Measurements from ENCODE around the gene SYNRG. TPM values are rescaled to one million over a fixed set of nuclear protein-coding genes. Genes with fewer than 3 reads are reported as not detected.
A peak's percentile ranks its signal among the peaks of the same experiment; 100 is the strongest.

SYNRG gene
- total RNA-seq, 1 experiment from 2014 or later, result 40.5 TPM

DNA sequence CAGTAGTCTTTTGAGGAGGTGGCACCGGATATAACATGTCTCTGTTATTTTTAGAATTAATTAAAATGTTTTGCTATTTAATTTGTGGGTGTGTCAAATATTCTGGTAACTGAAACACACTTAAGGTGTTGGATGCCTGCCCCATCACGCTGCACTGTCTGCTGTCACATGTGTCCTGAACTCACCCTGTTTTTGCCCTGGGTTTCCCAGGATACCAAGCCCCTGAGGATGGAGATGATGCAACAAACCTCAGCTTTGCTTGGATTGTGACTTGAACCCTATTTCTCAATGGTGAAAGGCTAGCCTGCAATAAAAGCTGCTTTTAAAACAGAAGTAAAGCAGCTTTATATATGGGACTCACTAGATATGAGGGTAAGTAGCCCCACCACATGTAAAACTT lies 131.0 kb downstream of the SYNRG start:
- H3K9me3 ChIP-seq, result no peaks in the 10 kb centered on the region
- H3K36me3 Mint-ChIP-seq (ENCODE audit: insufficient read depth, unreplicated experiment), result peaks cover 50% of the 10 kb centered on the region
- no peak overlapping the region for H3K4me3 ChIP-seq (ENCODE audit: low read depth, low read length)
- peaks cover 32% of the 10 kb centered on the region for H3K4me1 ChIP-seq
- no peaks in the 10 kb centered on the region for H3K9me3 Mint-ChIP-seq (ENCODE audit: unreplicated experiment)
- no peak for DNase-seq
- no TSS peak for BruUV-seq (replicated peaks)
- H3K4me3 Mint-ChIP-seq (ENCODE audit: unreplicated experiment), result no peak overlapping the region
- no peaks in the 10 kb centered on the region for H3K27me3 ChIP-seq (replicated peaks; ENCODE audit: control insufficient read depth, insufficient read depth, low read length)
- intact Hi-C loops (cut with micrococcal nuclease; ENCODE audit: unreplicated experiment), result no loop called here
- ChIA-PET POLR2A (no interaction called here), CTCF (no interaction called here)
- TF ChIP-seq, protein P1, sequence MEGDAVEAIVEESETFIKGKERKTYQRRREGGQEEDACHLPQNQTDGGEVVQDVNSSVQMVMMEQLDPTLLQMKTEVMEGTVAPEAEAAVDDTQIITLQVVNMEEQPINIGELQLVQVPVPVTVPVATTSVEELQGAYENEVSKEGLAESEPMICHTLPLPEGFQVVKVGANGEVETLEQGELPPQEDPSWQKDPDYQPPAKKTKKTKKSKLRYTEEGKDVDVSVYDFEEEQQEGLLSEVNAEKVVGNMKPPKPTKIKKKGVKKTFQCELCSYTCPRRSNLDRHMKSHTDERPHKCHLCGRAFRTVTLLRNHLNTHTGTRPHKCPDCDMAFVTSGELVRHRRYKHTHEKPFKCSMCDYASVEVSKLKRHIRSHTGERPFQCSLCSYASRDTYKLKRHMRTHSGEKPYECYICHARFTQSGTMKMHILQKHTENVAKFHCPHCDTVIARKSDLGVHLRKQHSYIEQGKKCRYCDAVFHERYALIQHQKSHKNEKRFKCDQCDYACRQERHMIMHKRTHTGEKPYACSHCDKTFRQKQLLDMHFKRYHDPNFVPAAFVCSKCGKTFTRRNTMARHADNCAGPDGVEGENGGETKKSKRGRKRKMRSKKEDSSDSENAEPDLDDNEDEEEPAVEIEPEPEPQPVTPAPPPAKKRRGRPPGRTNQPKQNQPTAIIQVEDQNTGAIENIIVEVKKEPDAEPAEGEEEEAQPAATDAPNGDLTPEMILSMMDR (IDR thresholded peaks at IDR 0.05; ENCODE audit: insufficient read depth in 1 of 2, low read depth in 1 of 2, low read length in 1 of 2, severe bottlenecking in 1 of 2, unreplicated experiment in 1 of 2), result no peak
- peaks cover 6% of the 10 kb centered on the region; the same call in 1 of the 2 replicates for H3K36me3 ChIP-seq (ENCODE audit: control insufficient read depth, insufficient read depth, low read length)
- no peak overlapping the region for H3K27ac Mint-ChIP-seq (ENCODE audit: unreplicated experiment)
- peaks cover 55% of the 10 kb centered on the region for H3K4me1 Mint-ChIP-seq (ENCODE audit: low read depth, unreplicated experiment)
- no peaks in the 10 kb centered on the region for H3K27me3 Mint-ChIP-seq (ENCODE audit: insufficient read depth, unreplicated experiment)

DNA sequence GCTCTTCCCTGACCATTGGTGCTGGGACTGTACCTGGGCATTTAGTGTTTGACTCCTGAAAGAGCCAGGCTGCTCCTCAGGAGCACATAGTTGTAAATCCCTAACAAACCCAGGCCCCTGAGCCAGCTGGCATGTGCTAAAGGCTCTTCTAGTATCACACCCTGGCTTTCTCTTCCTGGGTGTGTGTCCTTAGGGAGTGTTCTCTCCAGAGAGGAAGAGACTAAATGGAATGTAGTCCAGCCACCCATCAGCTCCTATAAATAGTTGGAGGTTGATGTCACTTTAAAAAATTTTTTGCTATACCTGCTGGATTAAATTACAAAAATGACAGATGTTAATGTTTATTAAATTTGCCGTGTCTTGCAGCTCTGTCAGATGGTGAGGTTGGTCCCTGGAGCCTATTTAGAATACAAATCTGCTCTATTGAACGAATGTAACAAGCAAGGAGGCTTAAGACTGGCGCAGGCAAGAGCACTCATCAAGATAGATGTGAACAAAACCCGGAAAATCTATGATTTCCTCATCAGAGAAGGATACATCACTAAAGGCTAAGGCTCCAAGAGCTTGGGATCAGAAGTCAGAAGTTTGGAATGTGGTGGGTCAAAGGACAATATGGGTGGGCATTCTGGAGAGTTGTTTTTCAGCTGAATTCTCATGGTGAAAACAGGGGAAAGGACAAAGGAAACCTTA lies 132.6 kb downstream of the SYNRG start:
- peak; percentile 59 to 76 for DNase-seq
- H3K4me1 Mint-ChIP-seq (ENCODE audit: low read depth, unreplicated experiment), result peaks cover 43% of the 10 kb centered on the region
- H3K36me3 Mint-ChIP-seq (ENCODE audit: insufficient read depth, unreplicated experiment), result peaks cover 62% of the 10 kb centered on the region
- Histone ChIP-seq H3K36me3 (ENCODE audit: control insufficient read depth, insufficient read depth, low read length) (peaks cover 7% of the 10 kb centered on the region; the same call in 1 of the 2 replicates), H3K4me3 (ENCODE audit: low read depth, low read length) (no peak overlapping the region), H3K4me1 (peaks cover 25% of the 10 kb centered on the region), H3K9me3 (no peaks in the 10 kb centered on the region), H3K27me3 (replicated peaks; ENCODE audit: control insufficient read depth, insufficient read depth, low read length) (no peaks in the 10 kb centered on the region)
- no peaks in the 10 kb centered on the region for H3K27me3 Mint-ChIP-seq (ENCODE audit: insufficient read depth, unreplicated experiment)
- H3K4me3 Mint-ChIP-seq (ENCODE audit: unreplicated experiment), result peak overlapping the region; percentile 42
- TF ChIP-seq, protein P1 (IDR thresholded peaks at IDR 0.05; ENCODE audit: insufficient read depth in 1 of 2, low read depth in 1 of 2, low read length in 1 of 2, severe bottlenecking in 1 of 2, unreplicated experiment in 1 of 2), result no peak
- intact Hi-C loops (cut with micrococcal nuclease; ENCODE audit: unreplicated experiment), result loop anchor here (1.0 kb wide), 1 partner anchor 13 kb away; the partner anchor contains the start of gene DUSP14
- ChIA-PET CTCF (interaction anchor here (0.9 kb wide), 1 partner anchor 133 kb away, joined by 3 read pairs; the partner anchor contains the start of gene SYNRG), POLR2A (interaction anchor here (0.5 to 1.5 kb wide), 3 partner anchors 13 to 1975 kb away, joined by 4 to 5 read pairs (median 5); partner anchors contain the start of genes DUSP14 and MED1)
- peak overlapping the region; percentile 90 for H3K27ac Mint-ChIP-seq (ENCODE audit: unreplicated experiment)
- BruUV-seq (replicated peaks), result no TSS peak
- no peaks in the 10 kb centered on the region for H3K9me3 Mint-ChIP-seq (ENCODE audit: unreplicated experiment)

DNA sequence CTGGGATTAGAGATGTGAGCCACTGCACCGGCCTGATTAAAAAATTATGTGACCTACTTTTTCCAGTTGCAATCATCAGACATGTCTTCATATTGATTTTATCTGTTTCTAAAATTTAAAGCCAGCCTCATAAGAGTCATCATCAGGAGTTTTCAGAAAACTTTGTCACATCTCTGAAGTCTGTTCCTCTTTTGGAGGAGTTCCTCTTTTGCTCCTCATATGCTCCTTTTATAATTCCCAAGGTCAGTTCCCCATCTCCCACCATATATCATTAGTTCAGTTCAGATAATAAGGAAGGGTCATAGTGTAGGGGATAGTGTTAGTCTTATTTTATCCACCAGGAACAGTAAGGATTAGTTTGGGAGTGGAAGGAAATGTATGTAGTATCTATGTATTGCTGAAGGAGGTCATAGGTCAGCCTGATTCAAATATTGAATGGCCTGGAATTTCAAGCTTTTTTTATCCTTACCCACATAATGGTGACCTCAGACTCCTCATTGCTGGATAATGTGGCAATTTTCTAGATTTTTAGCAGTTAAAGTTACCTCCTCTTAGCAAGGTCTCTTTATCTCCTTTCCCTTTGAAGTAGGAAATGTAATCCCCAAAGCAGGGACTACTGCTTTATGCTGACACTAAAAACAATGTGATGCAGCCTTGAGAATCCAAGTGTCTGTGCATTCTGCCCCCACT lies 133.3 kb downstream of the SYNRG start:
- Histone ChIP-seq H3K36me3 (ENCODE audit: control insufficient read depth, insufficient read depth, low read length) (peaks cover 7% of the 10 kb centered on the region; the same call in 1 of the 2 replicates), H3K4me3 (ENCODE audit: low read depth, low read length) (no peak overlapping the region), H3K4me1 (peaks cover 25% of the 10 kb centered on the region), H3K27me3 (replicated peaks; ENCODE audit: control insufficient read depth, insufficient read depth, low read length) (no peaks in the 10 kb centered on the region), H3K9me3 (no peaks in the 10 kb centered on the region)
- peaks cover 69% of the 10 kb centered on the region for H3K36me3 Mint-ChIP-seq (ENCODE audit: insufficient read depth, unreplicated experiment)
- peak overlapping the region; percentile 90 for H3K27ac Mint-ChIP-seq (ENCODE audit: unreplicated experiment)
- peak overlapping the region; percentile 42 for H3K4me3 Mint-ChIP-seq (ENCODE audit: unreplicated experiment)
- ChIA-PET POLR2A (interaction anchor here (1.4 kb wide), 1 partner anchor 14 kb away, joined by 5 read pairs; the partner anchor contains the start of gene DUSP14), CTCF (no interaction called here)
- H3K4me1 Mint-ChIP-seq (ENCODE audit: low read depth, unreplicated experiment), result peaks cover 36% of the 10 kb centered on the region
- DNase-seq, result no peak
- BruUV-seq (replicated peaks), result no TSS peak
- TF ChIP-seq, protein P1 (IDR thresholded peaks at IDR 0.05; ENCODE audit: insufficient read depth in 1 of 2, low read depth in 1 of 2, low read length in 1 of 2, severe bottlenecking in 1 of 2, unreplicated experiment in 1 of 2), result no peak
- intact Hi-C loops (cut with micrococcal nuclease; ENCODE audit: unreplicated experiment), result loop anchor here (1.0 kb wide), 1 partner anchor 13 kb away; the partner anchor contains the start of gene DUSP14
- no peaks in the 10 kb centered on the region for H3K9me3 Mint-ChIP-seq (ENCODE audit: unreplicated experiment)
- H3K27me3 Mint-ChIP-seq (ENCODE audit: insufficient read depth, unreplicated experiment), result no peaks in the 10 kb centered on the region

Measured in Caco-2 (cell line).